ENCODE data around the gene MAP2K5. TPM values are rescaled to one million over a fixed set of nuclear protein-coding genes. Genes with fewer than 3 reads are reported as not detected.

The MAP2K5 gene
- total and polyA plus RNA-seq, 9 of the 15 experiments (the other 6 are each of a cell fraction or from before 2014, with no cell fraction given): 0.41 to 16.5 (median 7.5) TPM

DNA sequence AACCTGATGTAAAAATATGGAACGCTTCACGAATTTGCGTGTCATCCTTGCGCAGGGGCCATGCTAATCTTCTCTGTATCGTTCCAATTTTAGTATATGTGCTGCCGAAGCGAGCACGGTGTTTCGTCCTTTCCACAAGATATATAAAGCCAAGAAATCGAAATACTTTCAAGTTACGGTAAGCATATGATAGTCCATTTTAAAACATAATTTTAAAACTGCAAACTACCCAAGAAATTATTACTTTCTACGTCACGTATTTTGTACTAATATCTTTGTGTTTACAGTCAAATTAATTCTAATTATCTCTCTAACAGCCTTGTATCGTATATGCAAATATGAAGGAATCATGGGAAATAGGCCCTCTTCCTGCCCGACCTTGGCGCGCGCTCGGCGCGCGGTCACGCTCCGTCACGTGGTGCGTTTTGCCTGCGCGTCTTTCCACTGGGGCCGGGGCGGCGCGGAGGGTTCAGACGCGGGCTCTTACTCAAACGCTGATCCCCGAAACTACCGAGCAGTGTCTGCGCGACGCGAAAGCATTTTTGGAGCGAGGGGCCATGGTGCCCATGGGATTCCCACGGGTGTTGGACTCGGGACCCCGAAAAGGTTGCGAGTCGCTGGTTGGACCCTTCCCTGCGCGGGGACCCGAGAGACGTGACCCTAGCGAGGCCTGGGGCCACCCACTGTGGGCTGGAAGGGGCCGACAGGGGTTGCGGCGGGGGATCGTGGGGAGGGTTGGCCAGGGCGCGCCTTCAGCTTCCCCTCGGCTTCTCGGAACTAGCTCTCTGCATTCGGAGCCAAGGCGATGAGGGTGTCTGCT is 297.6 kb downstream of the MAP2K5 start, which contains the start of gene RNU6-1 (continued):
- TF ChIP-seq SRSF3 (IDR thresholded peaks at IDR 0.05; ENCODE audit: insufficient read depth, low read length) (no peak), RBM17 (IDR thresholded peaks at IDR 0.05; ENCODE audit: borderline replicate concordance, low read depth, low read length) (no peak), MEF2A (IDR thresholded peaks at IDR 0.05; ENCODE audit: control insufficient read depth, low read depth, low read length) (0 out of 2 replicates have a peak, but pooled peaks have one; percentile 22), MYNN (IDR thresholded peaks at IDR 0.05) (no peak), MYNN (CRISPR knock-in tag; IDR thresholded peaks at IDR 0.05) (no peak), U2AF1 (optimal IDR thresholded peaks at IDR 0.05; ENCODE audit: low read depth, low read length) (no peak), SRSF7 (optimal IDR thresholded peaks at IDR 0.05; ENCODE audit: low read depth, low read length) (no peak), SREBF1 (IDR thresholded peaks at IDR 0.05; ENCODE audit: borderline replicate concordance, low read depth, low read length) (no peak), ZNF695 (CRISPR knock-in tag; IDR thresholded peaks at IDR 0.05) (no peak), ELF2 (CRISPR knock-in tag; IDR thresholded peaks at IDR 0.05) (peak; percentile 33; the same call in 1 of the 2 replicates), ZNF408 (CRISPR knock-in tag; IDR thresholded peaks at IDR 0.05; ENCODE audit: low read depth) (no peak), MIER1 (IDR thresholded peaks at IDR 0.05; ENCODE audit: low read depth) (no peak)
- TF ChIP-seq, protein P1, sequence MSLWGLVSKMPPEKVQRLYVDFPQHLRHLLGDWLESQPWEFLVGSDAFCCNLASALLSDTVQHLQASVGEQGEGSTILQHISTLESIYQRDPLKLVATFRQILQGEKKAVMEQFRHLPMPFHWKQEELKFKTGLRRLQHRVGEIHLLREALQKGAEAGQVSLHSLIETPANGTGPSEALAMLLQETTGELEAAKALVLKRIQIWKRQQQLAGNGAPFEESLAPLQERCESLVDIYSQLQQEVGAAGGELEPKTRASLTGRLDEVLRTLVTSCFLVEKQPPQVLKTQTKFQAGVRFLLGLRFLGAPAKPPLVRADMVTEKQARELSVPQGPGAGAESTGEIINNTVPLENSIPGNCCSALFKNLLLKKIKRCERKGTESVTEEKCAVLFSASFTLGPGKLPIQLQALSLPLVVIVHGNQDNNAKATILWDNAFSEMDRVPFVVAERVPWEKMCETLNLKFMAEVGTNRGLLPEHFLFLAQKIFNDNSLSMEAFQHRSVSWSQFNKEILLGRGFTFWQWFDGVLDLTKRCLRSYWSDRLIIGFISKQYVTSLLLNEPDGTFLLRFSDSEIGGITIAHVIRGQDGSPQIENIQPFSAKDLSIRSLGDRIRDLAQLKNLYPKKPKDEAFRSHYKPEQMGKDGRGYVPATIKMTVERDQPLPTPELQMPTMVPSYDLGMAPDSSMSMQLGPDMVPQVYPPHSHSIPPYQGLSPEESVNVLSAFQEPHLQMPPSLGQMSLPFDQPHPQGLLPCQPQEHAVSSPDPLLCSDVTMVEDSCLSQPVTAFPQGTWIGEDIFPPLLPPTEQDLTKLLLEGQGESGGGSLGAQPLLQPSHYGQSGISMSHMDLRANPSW (CRISPR knock-in tag; IDR thresholded peaks at IDR 0.05): no peak
- TF ChIP-seq, protein P2, sequence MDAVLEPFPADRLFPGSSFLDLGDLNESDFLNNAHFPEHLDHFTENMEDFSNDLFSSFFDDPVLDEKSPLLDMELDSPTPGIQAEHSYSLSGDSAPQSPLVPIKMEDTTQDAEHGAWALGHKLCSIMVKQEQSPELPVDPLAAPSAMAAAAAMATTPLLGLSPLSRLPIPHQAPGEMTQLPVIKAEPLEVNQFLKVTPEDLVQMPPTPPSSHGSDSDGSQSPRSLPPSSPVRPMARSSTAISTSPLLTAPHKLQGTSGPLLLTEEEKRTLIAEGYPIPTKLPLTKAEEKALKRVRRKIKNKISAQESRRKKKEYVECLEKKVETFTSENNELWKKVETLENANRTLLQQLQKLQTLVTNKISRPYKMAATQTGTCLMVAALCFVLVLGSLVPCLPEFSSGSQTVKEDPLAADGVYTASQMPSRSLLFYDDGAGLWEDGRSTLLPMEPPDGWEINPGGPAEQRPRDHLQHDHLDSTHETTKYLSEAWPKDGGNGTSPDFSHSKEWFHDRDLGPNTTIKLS (IDR thresholded peaks at IDR 0.05; ENCODE audit: borderline replicate concordance, low read depth): peak; percentile 50; the same call in 1 of the 2 replicates
- TF ChIP-seq, protein P3, sequence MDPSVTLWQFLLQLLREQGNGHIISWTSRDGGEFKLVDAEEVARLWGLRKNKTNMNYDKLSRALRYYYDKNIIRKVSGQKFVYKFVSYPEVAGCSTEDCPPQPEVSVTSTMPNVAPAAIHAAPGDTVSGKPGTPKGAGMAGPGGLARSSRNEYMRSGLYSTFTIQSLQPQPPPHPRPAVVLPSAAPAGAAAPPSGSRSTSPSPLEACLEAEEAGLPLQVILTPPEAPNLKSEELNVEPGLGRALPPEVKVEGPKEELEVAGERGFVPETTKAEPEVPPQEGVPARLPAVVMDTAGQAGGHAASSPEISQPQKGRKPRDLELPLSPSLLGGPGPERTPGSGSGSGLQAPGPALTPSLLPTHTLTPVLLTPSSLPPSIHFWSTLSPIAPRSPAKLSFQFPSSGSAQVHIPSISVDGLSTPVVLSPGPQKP (CRISPR knock-in tag; IDR thresholded peaks at IDR 0.05): no peak
- TF ChIP-seq, protein P4, sequence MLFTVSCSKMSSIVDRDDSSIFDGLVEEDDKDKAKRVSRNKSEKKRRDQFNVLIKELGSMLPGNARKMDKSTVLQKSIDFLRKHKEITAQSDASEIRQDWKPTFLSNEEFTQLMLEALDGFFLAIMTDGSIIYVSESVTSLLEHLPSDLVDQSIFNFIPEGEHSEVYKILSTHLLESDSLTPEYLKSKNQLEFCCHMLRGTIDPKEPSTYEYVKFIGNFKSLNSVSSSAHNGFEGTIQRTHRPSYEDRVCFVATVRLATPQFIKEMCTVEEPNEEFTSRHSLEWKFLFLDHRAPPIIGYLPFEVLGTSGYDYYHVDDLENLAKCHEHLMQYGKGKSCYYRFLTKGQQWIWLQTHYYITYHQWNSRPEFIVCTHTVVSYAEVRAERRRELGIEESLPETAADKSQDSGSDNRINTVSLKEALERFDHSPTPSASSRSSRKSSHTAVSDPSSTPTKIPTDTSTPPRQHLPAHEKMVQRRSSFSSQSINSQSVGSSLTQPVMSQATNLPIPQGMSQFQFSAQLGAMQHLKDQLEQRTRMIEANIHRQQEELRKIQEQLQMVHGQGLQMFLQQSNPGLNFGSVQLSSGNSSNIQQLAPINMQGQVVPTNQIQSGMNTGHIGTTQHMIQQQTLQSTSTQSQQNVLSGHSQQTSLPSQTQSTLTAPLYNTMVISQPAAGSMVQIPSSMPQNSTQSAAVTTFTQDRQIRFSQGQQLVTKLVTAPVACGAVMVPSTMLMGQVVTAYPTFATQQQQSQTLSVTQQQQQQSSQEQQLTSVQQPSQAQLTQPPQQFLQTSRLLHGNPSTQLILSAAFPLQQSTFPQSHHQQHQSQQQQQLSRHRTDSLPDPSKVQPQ (CRISPR knock-in tag; IDR thresholded peaks at IDR 0.05; ENCODE audit: borderline replicate concordance): no peak
